HCT116 (cell line): ENCODE measurements around the gene FKBP5.

ENCODE experiments used
- EGR1 ChIP-seq: IDR thresholded peaks from 2 replicates; pipeline ENCODE4 v1.6.1; 2012; ENCODE audit warnings: low read depth
- EZH2phosphoT487 ChIP-seq: fragments of 200-600 bp; IDR thresholded peaks from 2 replicates; pipeline ENCODE4 v1.6.1; 2018; ENCODE audit warnings: antibody characterized with exemption, borderline replicate concordance
- POLR2A ChIP-seq: IDR thresholded peaks from 2 replicates; pipeline ENCODE4 v1.7.0; 2011; ENCODE audit warnings: borderline replicate concordance; ENCODE audit not compliant: insufficient read depth, insufficient read length; ENCODE audit errors: extremely low read depth
- POLR2AphosphoS5 ChIP-seq: IDR thresholded peaks from 2 replicates; pipeline ENCODE4 v1.6.1; 2011; ENCODE audit warnings: mild to moderate bottlenecking, low read depth, low read length, moderate library complexity
- RAD21 ChIP-seq: IDR thresholded peaks from 2 replicates; pipeline ENCODE4 v1.6.1; 2012; ENCODE audit warnings: low read depth, mild to moderate bottlenecking
- SP1 ChIP-seq: IDR thresholded peaks from 2 replicates; pipeline ENCODE4 v1.6.1; 2012; ENCODE audit warnings: low read depth
- YY1 ChIP-seq: IDR thresholded peaks from 2 replicates; pipeline ENCODE4 v1.6.1; 2011; ENCODE audit warnings: low read length, low read depth, moderate library complexity, mild to moderate bottlenecking; ENCODE audit not compliant: insufficient replicate concordance; ENCODE audit errors: extremely low read depth
- ZNF274 ChIP-seq: fragments of 200-500 bp; sonication (Bioruptor generic); IDR thresholded peaks from 2 replicates; pipeline ENCODE4 v1.6.1; 2014; ENCODE audit warnings: mild to moderate bottlenecking, low read depth, low read length, inconsistent platforms
- TF ChIP-seq, protein P1 (sequence below), 3 experiments: fragments of 200-600 bp in 1 of 3; sonication (generic) in 1 of 3; IDR thresholded peaks in 2 of 3; conservative IDR thresholded peaks in 1 of 3; 2 replicates each; pipeline ENCODE4 v1.5.1; 2012 to 2017; ENCODE audit warnings: low read depth in 2 of 3, low read length in 2 of 3, antibody characterized with exemption in 1 of 3, borderline replicate concordance in 1 of 3, control low read depth in 1 of 3, mild to moderate bottlenecking in 1 of 3, mixed read lengths in 1 of 3, mixed run types in 1 of 3, moderate library complexity in 1 of 3; ENCODE audit not compliant: insufficient read depth in 1 of 3
- TF ChIP-seq, protein P2 (sequence below): IDR thresholded peaks from 2 replicates; pipeline ENCODE4 v1.6.1; 2012; ENCODE audit warnings: low read depth

GRCh38 chr6:35718911-35719381 is 30.2 kb upstream of the FKBP5 start:
- TF ChIP-seq SP1 (no peak), POLR2A (no peak), POLR2AphosphoS5 (no peak), EZH2phosphoT487 (no peak), RAD21 (no peak), EGR1 (no peak), ZNF274 (no peak), YY1 (no peak)
- TF ChIP-seq, protein P1, sequence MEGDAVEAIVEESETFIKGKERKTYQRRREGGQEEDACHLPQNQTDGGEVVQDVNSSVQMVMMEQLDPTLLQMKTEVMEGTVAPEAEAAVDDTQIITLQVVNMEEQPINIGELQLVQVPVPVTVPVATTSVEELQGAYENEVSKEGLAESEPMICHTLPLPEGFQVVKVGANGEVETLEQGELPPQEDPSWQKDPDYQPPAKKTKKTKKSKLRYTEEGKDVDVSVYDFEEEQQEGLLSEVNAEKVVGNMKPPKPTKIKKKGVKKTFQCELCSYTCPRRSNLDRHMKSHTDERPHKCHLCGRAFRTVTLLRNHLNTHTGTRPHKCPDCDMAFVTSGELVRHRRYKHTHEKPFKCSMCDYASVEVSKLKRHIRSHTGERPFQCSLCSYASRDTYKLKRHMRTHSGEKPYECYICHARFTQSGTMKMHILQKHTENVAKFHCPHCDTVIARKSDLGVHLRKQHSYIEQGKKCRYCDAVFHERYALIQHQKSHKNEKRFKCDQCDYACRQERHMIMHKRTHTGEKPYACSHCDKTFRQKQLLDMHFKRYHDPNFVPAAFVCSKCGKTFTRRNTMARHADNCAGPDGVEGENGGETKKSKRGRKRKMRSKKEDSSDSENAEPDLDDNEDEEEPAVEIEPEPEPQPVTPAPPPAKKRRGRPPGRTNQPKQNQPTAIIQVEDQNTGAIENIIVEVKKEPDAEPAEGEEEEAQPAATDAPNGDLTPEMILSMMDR (IDR thresholded peaks at IDR 0.05 in 2 of 3, conservative IDR thresholded peaks at IDR 0.05 in 1 of 3; ENCODE audit: borderline replicate concordance in 1 of 3, insufficient read depth in 1 of 3, low read depth in 2 of 3, low read length in 2 of 3) = no peak
- TF ChIP-seq, protein P2, sequence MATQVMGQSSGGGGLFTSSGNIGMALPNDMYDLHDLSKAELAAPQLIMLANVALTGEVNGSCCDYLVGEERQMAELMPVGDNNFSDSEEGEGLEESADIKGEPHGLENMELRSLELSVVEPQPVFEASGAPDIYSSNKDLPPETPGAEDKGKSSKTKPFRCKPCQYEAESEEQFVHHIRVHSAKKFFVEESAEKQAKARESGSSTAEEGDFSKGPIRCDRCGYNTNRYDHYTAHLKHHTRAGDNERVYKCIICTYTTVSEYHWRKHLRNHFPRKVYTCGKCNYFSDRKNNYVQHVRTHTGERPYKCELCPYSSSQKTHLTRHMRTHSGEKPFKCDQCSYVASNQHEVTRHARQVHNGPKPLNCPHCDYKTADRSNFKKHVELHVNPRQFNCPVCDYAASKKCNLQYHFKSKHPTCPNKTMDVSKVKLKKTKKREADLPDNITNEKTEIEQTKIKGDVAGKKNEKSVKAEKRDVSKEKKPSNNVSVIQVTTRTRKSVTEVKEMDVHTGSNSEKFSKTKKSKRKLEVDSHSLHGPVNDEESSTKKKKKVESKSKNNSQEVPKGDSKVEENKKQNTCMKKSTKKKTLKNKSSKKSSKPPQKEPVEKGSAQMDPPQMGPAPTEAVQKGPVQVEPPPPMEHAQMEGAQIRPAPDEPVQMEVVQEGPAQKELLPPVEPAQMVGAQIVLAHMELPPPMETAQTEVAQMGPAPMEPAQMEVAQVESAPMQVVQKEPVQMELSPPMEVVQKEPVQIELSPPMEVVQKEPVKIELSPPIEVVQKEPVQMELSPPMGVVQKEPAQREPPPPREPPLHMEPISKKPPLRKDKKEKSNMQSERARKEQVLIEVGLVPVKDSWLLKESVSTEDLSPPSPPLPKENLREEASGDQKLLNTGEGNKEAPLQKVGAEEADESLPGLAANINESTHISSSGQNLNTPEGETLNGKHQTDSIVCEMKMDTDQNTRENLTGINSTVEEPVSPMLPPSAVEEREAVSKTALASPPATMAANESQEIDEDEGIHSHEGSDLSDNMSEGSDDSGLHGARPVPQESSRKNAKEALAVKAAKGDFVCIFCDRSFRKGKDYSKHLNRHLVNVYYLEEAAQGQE = no peak
